LNCAP (cell line): ENCODE results near the gene CACNA1C.

Experiments
- TF ChIP-seq, protein P1 (sequence below): fragments of 450-650 bp; IDR thresholded peaks from 2 replicates; pipeline ENCODE4 v1.5.1; 2017; ENCODE audit warnings: mild to moderate bottlenecking

Gene CACNA1C

DNA sequence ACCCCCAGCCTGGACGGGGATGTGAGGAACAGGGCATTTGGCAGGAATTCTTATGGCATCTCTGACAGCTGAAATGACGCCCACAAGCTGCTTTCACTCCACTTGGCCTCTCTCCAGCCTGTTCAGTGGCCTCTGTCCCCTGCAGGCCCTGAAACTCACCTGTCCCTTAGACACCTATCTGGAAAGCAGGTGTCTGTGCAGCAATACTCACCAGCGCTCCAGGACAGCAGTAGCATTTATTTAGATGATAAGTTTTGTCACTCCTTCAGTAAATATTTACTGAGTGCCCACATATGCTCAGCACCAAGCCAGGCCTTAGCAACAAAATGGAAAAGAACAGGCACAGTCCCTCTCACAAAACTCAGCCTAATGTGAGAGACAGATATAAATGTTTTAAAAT, 430.9 kb downstream of the CACNA1C start:
- TF ChIP-seq, protein P1, sequence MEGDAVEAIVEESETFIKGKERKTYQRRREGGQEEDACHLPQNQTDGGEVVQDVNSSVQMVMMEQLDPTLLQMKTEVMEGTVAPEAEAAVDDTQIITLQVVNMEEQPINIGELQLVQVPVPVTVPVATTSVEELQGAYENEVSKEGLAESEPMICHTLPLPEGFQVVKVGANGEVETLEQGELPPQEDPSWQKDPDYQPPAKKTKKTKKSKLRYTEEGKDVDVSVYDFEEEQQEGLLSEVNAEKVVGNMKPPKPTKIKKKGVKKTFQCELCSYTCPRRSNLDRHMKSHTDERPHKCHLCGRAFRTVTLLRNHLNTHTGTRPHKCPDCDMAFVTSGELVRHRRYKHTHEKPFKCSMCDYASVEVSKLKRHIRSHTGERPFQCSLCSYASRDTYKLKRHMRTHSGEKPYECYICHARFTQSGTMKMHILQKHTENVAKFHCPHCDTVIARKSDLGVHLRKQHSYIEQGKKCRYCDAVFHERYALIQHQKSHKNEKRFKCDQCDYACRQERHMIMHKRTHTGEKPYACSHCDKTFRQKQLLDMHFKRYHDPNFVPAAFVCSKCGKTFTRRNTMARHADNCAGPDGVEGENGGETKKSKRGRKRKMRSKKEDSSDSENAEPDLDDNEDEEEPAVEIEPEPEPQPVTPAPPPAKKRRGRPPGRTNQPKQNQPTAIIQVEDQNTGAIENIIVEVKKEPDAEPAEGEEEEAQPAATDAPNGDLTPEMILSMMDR = no peak

DNA sequence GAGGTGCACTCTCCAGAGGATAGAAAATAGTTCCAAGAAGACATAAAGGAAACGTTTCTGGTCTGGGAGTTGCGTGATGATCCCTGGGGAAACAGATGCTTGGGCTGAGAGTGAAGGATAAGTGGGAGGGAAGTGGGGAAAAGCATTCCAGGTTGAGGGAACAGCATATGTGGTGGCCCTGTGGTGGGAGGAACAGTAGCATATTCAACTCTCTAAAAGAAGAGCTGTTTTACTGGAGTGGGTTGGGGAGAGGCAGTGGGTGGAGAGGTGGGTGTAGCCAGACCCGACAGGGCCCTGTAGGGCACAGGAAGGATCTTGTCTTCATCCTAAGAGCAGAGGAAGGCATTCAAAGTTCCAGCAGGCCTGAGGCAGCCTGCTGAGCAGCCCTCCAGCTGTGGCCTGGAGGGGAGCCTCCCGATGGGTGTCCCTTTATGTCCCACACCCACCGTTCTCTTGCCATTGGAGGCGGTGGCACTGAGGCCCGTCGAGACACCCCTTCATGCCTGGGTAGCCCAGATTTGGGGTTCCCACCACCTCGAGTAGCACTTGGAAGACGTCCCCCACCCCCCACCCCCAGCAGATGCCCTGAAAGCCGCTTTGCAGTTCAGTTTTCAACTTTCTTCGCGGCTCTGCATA, 431.5 kb downstream of the CACNA1C start:
- TF ChIP-seq, protein P1 = no peak

DNA sequence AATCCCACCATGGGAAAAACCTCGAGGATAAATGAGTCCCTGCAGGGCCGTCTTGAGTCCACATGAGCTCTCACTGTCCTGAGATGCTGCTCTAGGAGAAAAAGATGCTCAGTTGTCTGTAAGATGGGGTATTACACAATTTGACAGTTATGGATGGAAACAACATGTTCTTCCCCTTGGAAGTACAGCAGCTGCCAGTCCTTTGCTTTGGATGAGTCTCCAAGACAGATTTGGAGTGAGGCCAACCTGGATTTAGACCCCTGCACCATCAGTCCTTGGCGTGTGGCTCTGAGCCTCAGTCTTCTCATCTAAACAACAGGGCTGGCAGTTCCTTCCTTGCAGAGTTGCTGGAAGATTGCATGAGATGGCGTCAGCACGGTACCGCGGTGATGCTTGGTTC, 432.9 kb downstream of the CACNA1C start:
- TF ChIP-seq, protein P1 = no peak

DNA sequence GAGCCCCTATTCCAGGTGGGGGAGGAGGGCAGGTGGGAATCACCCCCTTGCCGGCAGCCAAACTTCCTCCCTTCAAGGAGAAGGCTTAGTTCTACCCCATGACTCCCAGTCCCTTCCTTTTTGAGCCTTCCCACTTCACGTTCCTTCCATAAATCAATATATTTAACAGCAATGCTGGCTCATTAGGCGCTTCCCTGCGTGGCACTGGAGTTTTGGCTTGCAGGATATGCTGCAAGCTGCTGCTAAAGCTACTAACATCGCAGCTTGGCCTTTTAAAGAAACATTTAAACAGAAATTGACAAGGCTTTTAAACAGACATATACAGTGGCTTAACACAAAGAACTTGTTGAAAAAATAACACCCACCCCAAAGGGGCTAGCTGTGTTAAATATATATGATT, 434.0 kb downstream of the CACNA1C start:
- TF ChIP-seq, protein P1 = no peak

DNA sequence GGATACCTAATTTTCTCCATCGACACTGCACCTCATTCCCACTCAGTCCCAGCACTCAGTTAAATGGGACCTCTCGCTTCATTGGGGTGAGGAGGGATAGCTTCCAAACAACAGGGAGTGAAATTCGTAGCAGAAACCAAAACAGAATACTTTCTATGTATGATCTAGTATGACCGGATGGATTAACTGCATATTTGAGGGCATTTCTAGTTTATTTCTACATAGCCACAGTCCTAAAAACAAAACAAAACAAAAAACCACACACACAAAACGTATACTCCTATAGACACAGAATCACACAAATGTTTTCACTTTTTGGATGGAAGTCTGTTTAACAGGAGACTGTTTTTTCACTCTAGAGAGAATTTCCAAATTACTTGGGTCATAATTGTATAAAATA, 434.5 kb downstream of the CACNA1C start:
- TF ChIP-seq, protein P1 = no peak

DNA sequence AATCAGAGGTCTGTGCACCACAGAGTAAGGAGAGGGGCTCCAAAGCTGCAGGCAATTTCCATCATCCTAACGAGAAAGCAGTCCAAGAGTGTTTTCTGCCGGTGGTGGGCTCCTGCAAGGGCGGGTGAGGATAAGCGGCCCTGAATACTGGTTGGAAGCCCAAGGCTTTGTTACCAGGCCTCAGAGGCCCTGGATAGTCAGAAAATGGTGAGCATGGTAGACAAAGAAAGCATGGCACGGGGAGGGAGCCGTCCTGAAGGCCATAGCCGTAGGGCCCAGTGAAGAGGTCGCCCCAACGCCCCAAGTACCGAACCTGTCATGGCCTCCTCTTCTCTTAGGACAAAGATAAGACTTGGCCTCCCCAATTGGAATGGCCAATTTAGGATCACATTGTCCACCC, 435.3 kb downstream of the CACNA1C start:
- TF ChIP-seq, protein P1 = no peak

DNA sequence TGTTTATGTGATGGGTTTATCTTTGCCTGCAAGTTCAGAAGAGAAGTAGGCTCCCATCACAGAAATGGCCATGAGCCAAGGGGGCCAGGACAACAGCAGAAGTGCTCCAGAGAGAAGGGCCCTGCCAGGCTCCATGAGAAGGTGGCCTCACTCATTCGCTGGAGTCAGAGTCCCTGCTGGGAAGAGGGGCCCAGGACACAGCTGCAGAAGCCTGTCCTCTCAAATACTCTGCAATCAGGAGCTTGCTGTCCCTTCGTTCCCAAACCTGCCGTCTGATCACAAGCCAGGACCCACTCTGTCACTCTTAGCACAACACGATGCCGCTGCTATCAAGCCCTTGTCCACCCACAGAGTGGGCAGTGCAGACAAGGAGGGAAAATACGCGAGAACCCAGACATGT, 435.8 kb downstream of the CACNA1C start:
- TF ChIP-seq, protein P1 = no peak

DNA sequence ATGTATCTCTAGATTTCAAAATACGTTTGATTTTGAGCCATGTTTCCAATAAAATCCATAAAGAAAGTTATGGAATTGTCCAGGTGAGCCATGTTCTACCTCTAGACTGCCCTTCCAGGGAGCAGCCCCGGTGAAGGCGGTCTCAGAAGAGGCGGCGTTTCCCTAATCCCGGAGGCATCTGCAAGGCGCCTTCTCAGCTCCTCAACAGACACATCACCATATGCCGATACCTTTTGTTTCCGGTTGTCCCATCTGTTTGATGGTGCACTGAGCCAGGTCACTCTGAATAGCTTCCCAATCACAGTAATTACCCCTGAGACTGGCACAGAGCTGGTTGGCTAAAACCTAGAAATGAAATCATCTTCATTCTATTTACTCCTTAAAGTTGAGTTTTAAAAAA, 436.5 kb downstream of the CACNA1C start:
- TF ChIP-seq, protein P1 = no peak
